AML-193 (cell line): ENCODE measurements around the gene TMOD1.
"Not testable (repeated sequence)": the region's sequence is repeated elsewhere in the genome, so short reads cannot be mapped to it uniquely, and the experiment has no call there.

ENCODE experiments used
- DNase-seq, 2 experiments: peaks; one replicate each; lab custom pipeline; 2025; lab: John Stamatoyannopoulos, UW

The TMOD1 gene

DNA sequence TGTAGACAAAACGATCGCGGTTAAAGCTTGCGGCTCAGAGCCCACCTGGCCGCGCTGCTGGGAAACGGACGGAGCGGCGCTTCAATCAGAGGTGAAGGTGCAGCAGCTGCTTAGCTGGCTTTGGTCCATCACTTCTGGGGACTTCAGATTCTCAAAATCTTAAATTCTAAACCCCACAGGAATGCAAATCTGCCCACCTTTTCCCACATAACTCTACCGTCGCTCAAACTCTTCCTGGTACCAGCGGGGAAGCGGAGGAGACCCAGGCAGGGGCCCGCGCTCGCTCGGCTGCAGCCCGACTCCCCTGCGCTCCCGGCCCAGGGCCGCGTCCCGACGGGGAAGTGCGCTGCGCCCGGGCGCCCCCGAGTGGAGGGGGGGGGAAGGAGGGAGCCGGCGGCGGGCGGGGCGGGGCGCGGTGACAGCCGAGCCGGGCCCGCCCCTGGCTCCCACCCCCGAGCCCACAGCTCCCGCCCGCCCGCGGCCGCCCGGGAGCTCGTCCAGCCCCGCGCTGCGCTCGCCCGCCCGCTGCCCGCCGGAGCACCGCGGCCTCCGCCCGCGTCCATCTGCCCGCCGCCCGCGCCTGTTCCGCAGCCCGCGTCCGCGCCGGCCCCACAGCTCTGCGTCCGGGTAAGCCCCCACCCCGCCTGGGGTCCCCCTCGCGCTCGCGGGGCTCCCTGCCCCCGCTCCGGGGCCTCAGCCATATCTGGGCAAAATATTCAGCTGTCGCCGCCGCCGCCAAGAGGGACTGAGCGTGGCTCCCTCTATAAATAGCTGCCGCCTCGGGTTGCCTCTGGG lies at the start of gene TMOD1:
Gene TMOD1 (plus strand): TSS at position 490 of the 795 bp plus-strand sequence. CDS start 22,523 bp downstream, outside the sequence.
- DNase-seq = peak in 1 of 2 experiments; percentile 28

GRCh38 chr9:97453573-97453972 lies 47.9 kb upstream of the TMOD1 start:
- not testable (repeated sequence) for DNase-seq

- DNase-seq = not testable (repeated sequence)
These were observed 44.6 kb upstream of the TMOD1 start for GRCh38 chr9:97456841-97457240.

- no peak for DNase-seq
These were observed 42.1 kb upstream of the TMOD1 start for GRCh38 chr9:97459326-97459725.

- DNase-seq = no peak
These were observed 39.3 kb upstream of the TMOD1 start for GRCh38 chr9:97462159-97462558.

- DNase-seq = no peak
These were observed 38.6 kb upstream of the TMOD1 start for GRCh38 chr9:97462914-97463313.

DNA sequence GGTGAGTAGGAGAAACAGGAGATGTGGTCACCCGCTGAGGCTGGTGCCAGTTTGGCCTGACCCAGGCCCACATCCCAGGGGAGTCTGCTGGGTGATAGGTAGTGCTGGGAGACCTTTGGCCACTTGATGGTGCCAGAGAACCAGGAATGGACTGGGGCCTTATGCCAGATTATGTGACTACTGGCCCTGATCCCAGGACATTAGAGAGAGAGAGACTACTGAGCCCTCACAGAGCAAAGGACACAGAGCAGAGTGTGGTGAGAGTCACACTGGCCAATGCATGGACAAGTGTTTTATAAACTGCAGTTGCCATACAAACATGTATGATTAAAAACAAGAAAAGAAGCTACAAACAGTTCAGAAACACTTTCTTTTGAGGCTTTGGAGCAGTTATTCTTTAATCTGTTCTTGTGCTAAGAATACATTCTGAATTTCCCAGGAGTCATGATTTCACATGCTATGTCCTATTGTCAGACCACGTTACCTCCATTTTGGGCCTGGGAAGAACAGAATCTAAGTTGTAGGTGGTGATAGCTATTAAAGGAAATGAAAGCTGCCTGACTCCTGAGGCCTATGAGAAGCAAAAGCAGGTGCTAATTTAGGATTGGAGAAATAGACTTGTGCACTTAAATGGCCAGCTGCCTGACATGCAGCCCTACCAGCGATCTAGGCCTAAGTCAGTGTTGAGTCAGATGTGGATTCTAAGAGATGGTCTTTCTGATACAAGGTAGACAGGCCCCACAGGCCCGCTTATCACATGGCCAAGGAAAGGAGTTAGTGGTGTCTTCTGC lies 32.6 kb upstream of the TMOD1 start:
- DNase-seq = peak; percentile 32 to 49

- no peak for DNase-seq
These were observed 31.4 kb upstream of the TMOD1 start for GRCh38 chr9:97470076-97470475.

DNA sequence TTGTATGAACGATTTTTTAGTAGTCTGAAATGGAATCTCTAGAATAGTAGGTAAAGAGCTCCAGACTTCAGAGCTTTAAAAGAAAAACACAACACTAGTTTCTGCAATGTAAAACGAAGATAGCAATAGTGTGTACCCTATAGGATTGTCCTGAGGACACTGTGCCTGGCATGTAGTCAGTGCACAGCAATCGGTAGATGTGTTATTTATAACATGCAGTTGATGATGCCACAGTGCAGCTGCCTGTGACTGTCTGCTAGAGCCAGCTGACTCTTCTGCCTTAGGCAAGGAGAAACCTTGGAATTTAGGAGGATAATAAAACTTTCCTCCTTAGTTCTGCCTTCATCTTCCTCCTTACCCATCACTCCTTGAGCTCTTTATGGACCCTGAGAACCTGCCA lies 27.7 kb upstream of the TMOD1 start:
- no peak for DNase-seq

DNA sequence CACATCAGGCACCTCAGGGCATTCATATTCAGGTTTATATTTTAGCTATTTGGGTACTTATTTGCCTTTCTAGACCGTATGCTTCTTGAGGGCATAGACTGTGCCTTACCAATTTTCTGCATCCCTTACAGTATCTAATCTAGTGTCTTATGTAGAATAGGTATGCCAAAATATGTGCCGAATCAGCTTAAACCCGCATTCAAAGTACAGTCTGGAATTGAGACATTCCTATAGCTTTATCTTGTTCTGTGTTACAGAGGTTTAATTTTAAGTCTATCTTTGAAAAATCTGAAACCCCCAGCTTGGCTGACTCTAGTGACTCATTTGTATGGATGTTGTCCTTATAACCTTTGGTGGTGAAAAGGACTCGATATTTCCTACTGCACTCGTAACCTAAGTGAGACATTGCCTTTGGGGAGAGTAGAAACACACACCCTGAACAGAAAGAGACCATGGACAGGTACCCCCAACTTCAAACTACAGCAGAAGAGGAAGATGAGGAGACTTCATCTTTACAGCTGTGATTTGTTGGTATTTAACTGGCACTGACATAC lies 27.0 kb upstream of the TMOD1 start:
- DNase-seq = no peak

DNA sequence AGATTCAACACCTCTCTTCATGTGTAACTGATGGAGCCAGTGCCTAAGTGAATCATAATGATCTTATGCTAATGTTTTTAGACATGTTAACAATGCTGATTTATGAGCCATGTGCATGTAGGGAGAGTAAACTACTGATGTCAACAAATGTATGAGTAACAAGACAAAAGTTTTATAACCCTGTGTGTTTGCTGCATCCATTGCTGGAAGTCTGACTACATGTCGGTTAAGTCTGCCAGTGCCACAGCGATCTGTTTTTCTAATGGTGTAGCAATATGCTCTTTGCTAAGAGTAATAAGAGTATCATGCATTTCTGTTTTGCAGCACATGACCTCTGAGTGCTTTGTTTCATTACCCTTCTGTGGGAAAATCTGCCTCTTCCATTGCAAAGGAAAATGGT lies 26.4 kb upstream of the TMOD1 start:
- DNase-seq = no peak

DNA sequence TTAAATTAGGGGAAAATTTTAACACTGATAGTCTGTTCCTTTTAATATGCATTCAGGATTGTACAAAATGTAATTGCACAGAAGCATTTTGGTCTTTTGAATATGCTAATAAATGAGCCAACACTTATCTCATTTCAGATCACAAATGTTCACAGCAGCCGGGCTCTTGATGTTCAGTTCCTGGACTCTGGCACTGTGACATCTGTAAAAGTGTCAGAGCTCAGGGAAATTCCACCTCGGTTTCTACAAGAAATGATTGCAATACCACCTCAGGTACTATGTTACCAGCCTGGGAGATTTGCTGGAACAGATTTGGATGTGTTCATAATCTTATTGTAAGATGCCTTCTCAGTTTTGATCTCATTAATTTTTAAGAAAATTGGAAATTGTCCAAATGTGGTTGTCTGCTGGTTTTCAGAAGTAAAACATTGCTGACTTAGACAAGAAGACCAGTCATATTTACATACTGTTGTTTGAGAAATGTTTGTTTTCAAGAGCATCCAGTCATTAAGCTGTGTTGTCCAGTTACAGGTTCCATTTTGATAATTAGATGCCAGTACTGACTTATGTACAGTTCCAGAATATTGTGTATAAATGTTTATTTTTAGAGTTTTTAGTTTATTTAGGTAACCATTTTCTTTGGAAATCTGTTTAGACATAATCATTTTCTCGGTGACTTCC lies 23.0 kb upstream of the TMOD1 start:
- DNase-seq = no peak

DNA sequence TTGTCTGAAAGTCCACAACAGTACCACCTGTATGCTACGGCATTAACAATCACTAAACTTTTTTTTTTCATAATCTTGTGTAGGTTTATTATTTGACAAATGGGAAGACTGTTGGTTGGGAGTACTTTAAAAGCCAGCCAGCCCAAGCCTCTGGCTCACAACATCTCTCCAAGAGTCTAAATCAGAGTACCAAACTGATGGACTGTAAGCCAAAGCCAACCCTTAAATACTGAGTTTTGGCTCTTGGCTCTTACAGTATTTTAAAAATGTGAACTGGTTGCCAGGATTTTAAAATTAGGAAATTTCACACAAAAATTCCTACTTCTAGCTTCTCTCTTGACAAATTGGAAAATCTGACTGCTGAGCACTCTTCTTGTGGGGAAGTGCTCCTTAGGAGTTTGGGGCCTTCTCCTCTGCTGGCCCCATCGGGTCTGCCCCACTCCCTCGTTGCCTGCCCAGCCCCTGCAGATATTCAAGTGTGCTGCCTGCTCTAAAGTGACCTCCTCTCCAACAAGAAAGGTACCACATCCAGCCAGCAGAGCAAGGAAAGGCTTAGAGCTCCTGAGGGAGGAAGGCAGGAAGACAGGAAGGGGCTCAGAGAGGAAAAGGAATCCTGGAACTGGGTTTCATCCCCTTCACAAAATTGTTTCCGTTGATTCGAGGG lies 21.8 kb upstream of the TMOD1 start:
- DNase-seq = no peak

- no peak for DNase-seq
These were observed 21.3 kb upstream of the TMOD1 start for GRCh38 chr9:97480174-97480573.

DNA sequence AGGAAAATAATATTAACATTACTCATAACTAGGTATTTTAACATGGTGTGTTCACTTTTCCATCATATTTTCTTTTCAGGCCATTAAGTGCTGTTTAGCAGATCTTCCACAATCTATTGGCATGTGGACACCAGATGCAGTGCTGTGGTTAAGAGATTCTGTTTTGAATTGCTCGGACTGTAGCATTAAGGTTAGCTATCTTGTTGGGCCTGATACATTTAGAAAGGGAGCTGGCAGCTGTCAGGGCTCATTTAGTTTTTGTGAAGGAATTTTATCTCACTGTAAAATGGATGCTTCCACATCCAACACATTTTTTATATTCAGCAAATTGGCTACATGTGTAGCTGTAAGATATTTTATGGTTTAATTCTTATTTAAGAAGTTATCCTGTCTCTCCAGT lies 20.7 kb upstream of the TMOD1 start:
- DNase-seq = no peak

DNA sequence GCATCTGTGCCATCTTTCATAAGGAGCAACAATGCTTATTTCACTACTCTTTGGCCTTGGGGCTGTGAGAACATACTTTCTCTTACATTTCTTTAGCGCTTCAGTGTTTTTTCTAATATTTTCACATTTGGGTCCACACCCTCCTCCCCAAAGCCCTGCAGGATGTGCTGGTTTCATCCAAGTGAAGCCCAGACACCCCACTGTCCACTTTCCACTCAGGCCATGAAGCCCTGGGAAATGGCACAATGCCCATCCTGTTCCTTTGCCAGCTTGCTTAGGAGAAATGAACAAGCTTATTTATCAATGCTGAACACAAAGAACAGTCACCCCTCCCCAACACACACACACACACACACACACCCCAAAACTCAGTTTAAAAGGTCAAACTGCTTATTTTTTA lies 17.3 kb upstream of the TMOD1 start:
- no peak for DNase-seq

GRCh38 chr9:97487107-97487506 lies 14.4 kb upstream of the TMOD1 start:
- DNase-seq = no peak

- peak; percentile 49 to 53 for DNase-seq
These were observed 13.6 kb upstream of the TMOD1 start for GRCh38 chr9:97487861-97488260.

DNA sequence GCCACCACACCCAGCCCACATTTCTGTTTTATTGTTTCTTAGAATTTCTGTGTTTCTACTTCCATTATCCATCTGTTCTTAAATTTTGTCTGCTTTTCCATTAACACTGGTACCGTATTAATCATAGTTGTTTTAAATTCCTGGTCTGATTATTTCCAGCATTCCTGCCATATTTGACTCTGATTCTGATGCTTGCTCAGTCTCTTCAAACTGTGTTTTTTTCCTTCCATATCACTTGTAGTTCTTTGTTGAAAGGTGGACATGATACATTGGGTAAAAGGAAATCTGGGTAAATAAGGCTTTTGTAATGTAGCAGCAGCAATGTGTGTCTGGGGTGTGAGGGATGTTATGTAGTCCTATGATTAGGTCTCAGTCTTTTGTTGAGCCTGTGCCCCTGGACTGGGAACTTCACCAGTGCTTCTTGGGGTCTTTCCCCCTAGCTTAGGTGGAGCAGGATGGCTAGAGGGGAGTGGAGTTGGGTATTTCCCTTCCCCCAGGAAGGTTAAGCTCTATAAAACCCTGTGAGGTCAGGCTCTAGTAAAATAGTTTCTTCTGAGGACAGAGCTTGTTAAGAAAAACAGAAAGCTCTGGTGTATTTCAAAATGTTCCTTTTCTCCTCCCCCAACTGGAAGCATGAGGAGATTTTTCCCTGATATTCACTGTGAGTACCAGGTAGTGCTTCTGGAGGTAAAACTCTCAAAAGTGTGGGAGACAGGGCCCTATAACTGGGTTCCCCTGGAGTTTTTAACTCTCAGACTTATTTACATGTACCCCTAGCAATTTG lies 10.1 kb upstream of the TMOD1 start:
- DNase-seq = no peak

DNA sequence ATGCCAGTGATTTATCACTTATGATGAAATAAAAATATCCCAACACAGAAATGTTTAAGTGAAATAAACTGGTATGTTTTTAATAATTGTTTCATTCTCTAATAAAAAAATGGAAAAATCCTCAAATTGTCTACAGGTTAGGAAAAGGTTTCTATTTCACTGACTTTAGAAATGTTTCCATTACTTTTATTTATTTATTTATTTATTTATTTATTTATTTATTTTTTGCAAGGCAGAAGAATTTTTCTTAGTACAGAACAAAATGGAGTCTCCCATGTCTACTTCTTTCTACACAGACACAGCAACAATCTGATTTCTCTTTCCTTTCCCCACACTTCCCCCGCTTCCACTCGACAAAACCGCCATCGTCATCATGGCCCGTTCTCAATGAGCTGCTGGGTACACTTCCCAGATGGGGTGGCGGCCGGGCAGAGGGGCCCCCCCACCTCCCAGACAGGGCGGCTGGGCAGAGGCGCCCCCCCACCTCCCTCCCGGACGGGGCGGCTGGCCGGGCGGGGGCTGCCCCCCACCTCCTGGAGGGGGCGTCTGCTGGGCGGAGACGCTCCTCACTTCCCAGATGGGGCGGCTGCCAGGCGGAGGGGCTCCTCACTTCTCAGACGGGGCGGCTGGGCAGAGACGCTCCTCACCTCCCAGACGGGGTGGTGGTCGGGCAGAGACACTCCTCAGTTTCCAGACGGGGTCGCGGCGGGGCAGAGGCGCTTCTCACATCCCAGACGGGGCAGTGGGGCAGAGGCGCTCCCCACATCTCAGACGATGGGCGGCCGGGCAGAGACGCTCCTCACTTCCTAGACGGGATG lies 3.7 kb upstream of the TMOD1 start:
- DNase-seq = not testable (repeated sequence)
